Caco-2 (cell line): Measurements from ENCODE around the gene NUFIP2. TPM values are rescaled to one million over a fixed set of nuclear protein-coding genes. Genes with fewer than 3 reads are reported as not detected.

Source experiments
- BruUV-seq: library from RNA; stranded (reverse); fragments of 400-500 nt; replicated peaks from 2 replicates; lab custom pipeline; 2021; lab: Mats Ljungman, UMichigan
- CTCF ChIA-PET: fragments of 300-600 bp; sonication (Branson Sonifier 250); formaldehyde crosslinking; loops from one replicate; lab custom pipeline; 2022; ENCODE audit warnings: antibody characterized with exemption; lab: Charles Lee
- POLR2A ChIA-PET: fragments of 300-600 bp; sonication (Branson Sonifier 250); formaldehyde crosslinking; loops from one replicate; lab custom pipeline; 2022; ENCODE audit warnings: antibody characterized with exemption; lab: Charles Lee
- DNase-seq, 2 experiments: peaks; one replicate each; pipeline versions ENCODE4 v3.0.0 to v3.0.0-alpha.2; 2020 to 2022
- H3K27me3 ChIP-seq: replicated peaks from 2 replicates; pipeline ENCODE4 v1.6.0; 2011; ENCODE audit warnings: low read length; ENCODE audit not compliant: control insufficient read depth, insufficient read depth
- H3K36me3 ChIP-seq: 2 replicates; pipeline ENCODE4 v1.5.1; 2011; ENCODE audit warnings: low read length; ENCODE audit not compliant: control insufficient read depth, insufficient read depth
- H3K4me1 ChIP-seq: fragments of 250-450 bp; sonication (Bioruptor Pico); 2 replicates; pipeline ENCODE4 v1.5.1; 2020; ENCODE audit warnings: mild to moderate bottlenecking
- H3K4me3 ChIP-seq: 2 replicates; pipeline ENCODE4 v1.5.1; 2011; ENCODE audit warnings: low read depth, mild to moderate bottlenecking, control low read depth, low read length
- H3K9me3 ChIP-seq: fragments of 250-450 bp; sonication (Bioruptor Pico); 2 replicates; pipeline ENCODE4 v1.5.1; 2020; ENCODE audit warnings: mild to moderate bottlenecking, moderate library complexity
- H3K27ac Mint-ChIP-seq: one replicate; pipeline ENCODE4 v1.8.0; 2022; ENCODE audit warnings: mixed read lengths; ENCODE audit not compliant: unreplicated experiment
- H3K27me3 Mint-ChIP-seq: one replicate; pipeline ENCODE4 v1.8.0; 2022; ENCODE audit warnings: mixed read lengths; ENCODE audit not compliant: insufficient read depth, unreplicated experiment
- H3K36me3 Mint-ChIP-seq: one replicate; pipeline ENCODE4 v1.8.0; 2022; ENCODE audit warnings: mild to moderate bottlenecking, mixed read lengths; ENCODE audit not compliant: insufficient read depth, unreplicated experiment
- H3K4me1 Mint-ChIP-seq: one replicate; pipeline ENCODE4 v1.8.0; 2022; ENCODE audit warnings: low read depth, mixed read lengths; ENCODE audit not compliant: unreplicated experiment
- H3K4me3 Mint-ChIP-seq: one replicate; pipeline ENCODE4 v1.8.0; 2022; ENCODE audit warnings: mild to moderate bottlenecking, moderate library complexity, mixed read lengths; ENCODE audit not compliant: unreplicated experiment
- H3K9me3 Mint-ChIP-seq: one replicate; pipeline ENCODE4 v1.8.0; 2022; ENCODE audit warnings: mixed read lengths; ENCODE audit not compliant: unreplicated experiment
- intact Hi-C: fragments of 100-400 bp; cut with micrococcal nuclease; formaldehyde crosslinking; loops from one replicate; pipeline ENCODE4 v1.10.0; 2022; ENCODE audit not compliant: unreplicated experiment
- total RNA-seq: library from RNA; stranded (reverse); gene quantifications from 2 replicates; pipeline ENCODE4 v1.2.3, GENCODE V29; 2022
- TF ChIP-seq, protein P1 (sequence below), 2 experiments: fragments of 200-600 bp in 1 of 2; IDR thresholded peaks; 1 replicate in 1 of 2; 2 replicates in 1 of 2; pipeline versions ENCODE4 v1.5.1 to v1.8.0; 2011 to 2022; ENCODE audit warnings: antibody characterized with exemption in 1 of 2, control low read depth in 1 of 2, inconsistent platforms in 1 of 2, low read depth in 1 of 2, low read length in 1 of 2, mild to moderate bottlenecking in 1 of 2, moderate library complexity in 1 of 2; ENCODE audit not compliant: insufficient read depth in 1 of 2, severe bottlenecking in 1 of 2, unreplicated experiment in 1 of 2

NUFIP2 gene
- total RNA-seq, 1 experiment from 2014 or later = 114 TPM

DNA sequence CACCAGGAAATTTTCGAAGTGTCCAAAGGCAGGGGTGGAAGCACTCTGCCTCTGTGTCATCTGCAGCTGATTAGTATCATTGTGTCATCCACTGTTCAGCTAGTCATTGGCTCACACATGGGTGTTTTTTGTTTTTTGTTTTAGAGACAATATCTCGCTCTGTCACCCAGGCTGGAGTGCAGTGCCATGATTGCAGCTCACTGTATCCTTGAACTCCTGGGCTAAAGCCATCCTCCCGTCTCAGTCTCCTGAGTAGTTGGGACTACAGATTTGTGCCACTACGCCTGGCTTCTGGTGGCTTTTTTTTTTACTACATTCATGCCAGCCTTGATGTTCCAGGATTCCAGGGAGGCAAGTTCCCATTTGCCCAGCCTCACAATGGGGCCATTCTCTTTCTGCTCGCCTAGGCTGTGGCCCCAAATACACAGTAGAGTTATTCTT lies 81.2 kb downstream of the NUFIP2 start:
- no peaks in the 10 kb centered on the region for H3K9me3 ChIP-seq
- Mint-ChIP-seq H3K36me3 (no peaks in the 10 kb centered on the region), H3K4me3 (no peak overlapping the region), H3K27me3 (no peaks in the 10 kb centered on the region), H3K9me3 (no peaks in the 10 kb centered on the region), H3K4me1 (no peaks in the 10 kb centered on the region), H3K27ac (no peak overlapping the region)
- intact Hi-C loops = no loop called here
- ChIA-PET POLR2A (no interaction called here), CTCF (interaction anchor here (1.1 kb wide), 1 partner anchor 89 kb away, joined by 3 read pairs; no protein-coding TSS in a partner anchor)
- no peak overlapping the region for H3K4me3 ChIP-seq
- no peak for DNase-seq
- BruUV-seq = no TSS peak
- TF ChIP-seq, protein P1, sequence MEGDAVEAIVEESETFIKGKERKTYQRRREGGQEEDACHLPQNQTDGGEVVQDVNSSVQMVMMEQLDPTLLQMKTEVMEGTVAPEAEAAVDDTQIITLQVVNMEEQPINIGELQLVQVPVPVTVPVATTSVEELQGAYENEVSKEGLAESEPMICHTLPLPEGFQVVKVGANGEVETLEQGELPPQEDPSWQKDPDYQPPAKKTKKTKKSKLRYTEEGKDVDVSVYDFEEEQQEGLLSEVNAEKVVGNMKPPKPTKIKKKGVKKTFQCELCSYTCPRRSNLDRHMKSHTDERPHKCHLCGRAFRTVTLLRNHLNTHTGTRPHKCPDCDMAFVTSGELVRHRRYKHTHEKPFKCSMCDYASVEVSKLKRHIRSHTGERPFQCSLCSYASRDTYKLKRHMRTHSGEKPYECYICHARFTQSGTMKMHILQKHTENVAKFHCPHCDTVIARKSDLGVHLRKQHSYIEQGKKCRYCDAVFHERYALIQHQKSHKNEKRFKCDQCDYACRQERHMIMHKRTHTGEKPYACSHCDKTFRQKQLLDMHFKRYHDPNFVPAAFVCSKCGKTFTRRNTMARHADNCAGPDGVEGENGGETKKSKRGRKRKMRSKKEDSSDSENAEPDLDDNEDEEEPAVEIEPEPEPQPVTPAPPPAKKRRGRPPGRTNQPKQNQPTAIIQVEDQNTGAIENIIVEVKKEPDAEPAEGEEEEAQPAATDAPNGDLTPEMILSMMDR (IDR thresholded peaks at IDR 0.05; ENCODE audit: insufficient read depth in 1 of 2, low read depth in 1 of 2, low read length in 1 of 2, severe bottlenecking in 1 of 2, unreplicated experiment in 1 of 2) = no peak
- H3K4me1 ChIP-seq = no peaks in the 10 kb centered on the region
- no peaks in the 10 kb centered on the region for H3K36me3 ChIP-seq
- H3K27me3 ChIP-seq = no peaks in the 10 kb centered on the region

DNA sequence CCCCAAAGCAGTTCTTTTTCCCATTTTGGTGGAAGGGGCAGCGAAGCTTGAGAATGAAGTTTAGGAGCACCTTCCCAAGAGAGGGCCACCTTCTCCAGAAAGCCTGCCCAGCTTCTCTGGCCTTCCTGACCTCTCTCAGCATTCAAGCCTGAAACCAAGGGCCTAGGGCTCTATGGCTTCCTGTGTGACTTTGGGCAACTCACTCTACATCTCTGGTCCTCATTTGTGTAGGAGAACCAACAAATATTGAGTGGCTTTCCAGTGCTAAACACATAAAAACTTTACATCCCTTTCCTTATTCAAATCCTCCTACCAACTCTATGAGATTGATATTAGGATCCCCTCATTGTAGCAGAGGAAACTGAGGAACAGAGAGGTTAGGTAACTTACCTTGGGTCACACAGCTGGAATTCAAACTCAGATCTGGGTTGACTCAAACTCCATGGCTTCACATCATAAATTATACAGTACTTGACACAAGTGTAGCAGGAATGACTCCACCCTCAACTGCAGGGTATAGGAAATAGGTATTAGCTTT lies 81.8 kb downstream of the NUFIP2 start:
- Histone ChIP-seq H3K27me3 (no peaks in the 10 kb centered on the region), H3K36me3 (no peaks in the 10 kb centered on the region), H3K4me3 (no peak overlapping the region), H3K4me1 (no peaks in the 10 kb centered on the region), H3K9me3 (no peaks in the 10 kb centered on the region)
- ChIA-PET CTCF (interaction anchor here (1.0 to 1.1 kb wide), 2 partner anchors 64 to 88 kb away, joined by 3 read pairs; no protein-coding TSS in a partner anchor), POLR2A (no interaction called here)
- no TSS peak for BruUV-seq
- TF ChIP-seq, protein P1 (IDR thresholded peaks at IDR 0.05; ENCODE audit: insufficient read depth in 1 of 2, low read depth in 1 of 2, low read length in 1 of 2, severe bottlenecking in 1 of 2, unreplicated experiment in 1 of 2) = no peak
- no peak for DNase-seq
- H3K9me3 Mint-ChIP-seq = no peaks in the 10 kb centered on the region
- H3K27ac Mint-ChIP-seq = no peak overlapping the region
- intact Hi-C loops = no loop called here
- H3K4me3 Mint-ChIP-seq = no peak overlapping the region
- no peaks in the 10 kb centered on the region for H3K4me1 Mint-ChIP-seq
- H3K36me3 Mint-ChIP-seq = no peaks in the 10 kb centered on the region
- H3K27me3 Mint-ChIP-seq = no peaks in the 10 kb centered on the region

DNA sequence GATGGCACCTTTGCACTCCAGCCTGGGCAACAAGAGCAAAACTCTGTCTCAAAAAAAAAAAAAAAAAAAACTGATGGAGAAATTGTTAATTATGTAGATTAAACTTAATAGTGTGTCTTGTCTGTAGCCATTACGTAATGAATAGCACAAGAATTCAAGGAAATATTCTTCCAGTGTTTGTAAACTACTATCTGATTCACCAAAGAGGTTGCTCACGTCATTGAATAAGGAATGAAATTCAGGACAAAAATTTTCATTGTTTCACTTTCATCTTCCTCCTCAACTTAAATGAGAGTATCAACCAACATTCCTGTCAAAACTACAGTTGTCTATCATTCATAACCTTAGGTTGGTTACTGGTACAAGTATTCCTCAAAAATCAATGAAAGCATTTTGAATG lies 83.1 kb downstream of the NUFIP2 start:
- Histone ChIP-seq H3K9me3 (no peaks in the 10 kb centered on the region), H3K4me3 (no peak overlapping the region), H3K27me3 (no peaks in the 10 kb centered on the region), H3K4me1 (no peaks in the 10 kb centered on the region), H3K36me3 (no peaks in the 10 kb centered on the region)
- intact Hi-C loops = no loop called here
- no peaks in the 10 kb centered on the region for H3K9me3 Mint-ChIP-seq
- ChIA-PET CTCF (interaction anchor here (0.7 to 2.0 kb wide), 2 partner anchors 16 to 62 kb away, joined by 4 to 10 read pairs; no protein-coding TSS in a partner anchor), POLR2A (no interaction called here)
- TF ChIP-seq, protein P1 (IDR thresholded peaks at IDR 0.05; ENCODE audit: insufficient read depth in 1 of 2, low read depth in 1 of 2, low read length in 1 of 2, severe bottlenecking in 1 of 2, unreplicated experiment in 1 of 2) = no peak
- H3K27me3 Mint-ChIP-seq = no peaks in the 10 kb centered on the region
- no peak overlapping the region for H3K4me3 Mint-ChIP-seq
- no TSS peak for BruUV-seq
- H3K4me1 Mint-ChIP-seq = no peaks in the 10 kb centered on the region
- no peak overlapping the region for H3K27ac Mint-ChIP-seq
- H3K36me3 Mint-ChIP-seq = no peaks in the 10 kb centered on the region
- DNase-seq = no peak
